T-helper 1 cell (primary cell): ENCODE measurements around the gene SP6.

Experiments
- DNase-seq, 5 donors: peaks; one replicate each; pipeline ENCODE4 v3.0.0-alpha.2; 2012 to 2020

The SP6 gene

DNA sequence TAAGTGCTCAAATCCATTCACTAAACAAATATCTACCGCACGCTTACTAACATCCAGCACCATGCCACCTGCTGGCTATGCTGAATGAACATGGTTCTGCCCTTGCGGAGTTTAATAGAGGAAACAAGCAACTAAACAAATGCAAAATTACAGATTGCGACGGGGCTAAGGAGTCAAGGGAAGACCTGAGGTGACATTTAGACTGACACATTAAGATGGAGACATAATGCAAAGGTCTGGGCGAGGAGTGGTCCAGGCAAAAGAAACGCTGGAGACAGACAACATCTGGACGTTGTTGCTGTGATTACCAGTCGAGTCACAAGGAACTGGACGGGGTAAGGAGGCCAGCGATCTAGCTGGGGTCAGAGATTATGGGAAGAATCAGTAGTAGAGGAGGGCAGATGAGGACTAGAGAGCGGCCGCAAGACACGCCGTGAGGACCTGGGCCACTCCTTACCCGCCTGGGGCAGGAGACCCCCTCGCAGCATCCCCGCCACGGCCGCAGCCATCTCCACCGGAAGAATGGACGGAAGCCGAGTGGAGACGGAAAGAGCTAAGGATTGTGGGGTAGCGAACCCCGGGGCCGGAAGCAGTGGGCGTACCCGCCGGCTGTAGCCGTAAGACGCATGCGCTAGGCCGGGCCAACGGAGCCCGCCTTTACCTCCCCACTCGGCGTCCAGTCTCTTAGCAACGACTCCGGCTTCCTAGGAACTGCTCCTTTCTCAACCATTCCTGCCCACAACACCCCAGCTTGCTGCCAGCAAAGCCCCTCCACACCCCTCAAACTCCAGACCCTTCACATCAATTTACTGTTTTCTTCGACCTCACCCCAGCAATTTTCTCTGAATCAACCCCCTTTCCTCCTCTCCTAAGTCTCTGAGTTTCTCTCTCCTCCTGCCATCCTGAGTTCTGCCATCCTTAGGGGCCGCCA is 19.7 kb downstream of the SP6 start, which contains the start of the genes LRRC46 and MRPL10:
LRRC46 (plus strand) TSS at position 668 of the 931 bp plus-strand sequence. CDS start 320 bp downstream, outside the sequence.
MRPL10 (minus strand) TSS at position 539 of the 931 bp plus-strand sequence; CDS start at position 509, 30 bp downstream.
- DNase-seq = peak; percentile 79 to 92 (median 88)

DNA sequence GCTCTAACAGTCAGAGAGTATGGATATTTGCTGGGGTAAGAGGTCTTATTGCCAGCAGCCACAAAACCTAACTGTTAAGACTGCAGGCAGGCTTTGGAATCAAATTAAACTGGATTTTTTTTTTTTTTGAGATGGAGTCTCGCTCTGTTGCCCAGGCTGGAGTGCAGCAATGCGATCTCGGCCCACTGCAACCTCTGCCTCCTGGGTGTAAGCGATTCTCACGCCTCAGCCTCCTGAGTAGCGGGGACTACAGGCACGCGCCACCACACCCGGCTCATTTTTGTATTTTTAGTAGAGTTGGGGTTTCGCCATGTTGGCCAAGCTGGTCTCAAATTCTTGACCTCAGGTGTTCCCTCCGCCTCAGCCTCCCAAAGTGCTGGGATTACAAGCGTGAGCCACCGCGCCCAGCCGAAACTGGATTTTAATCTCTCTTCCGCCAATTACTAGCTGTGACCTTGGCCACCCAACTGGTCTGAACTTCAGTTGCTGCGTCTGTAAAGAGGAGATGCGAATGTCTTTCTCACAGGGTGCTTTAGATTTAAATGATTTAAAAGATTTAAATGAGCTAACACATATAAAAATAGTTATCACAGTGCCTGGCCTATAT is 20.5 kb downstream of the SP6 start:
- DNase-seq = no peak

DNA sequence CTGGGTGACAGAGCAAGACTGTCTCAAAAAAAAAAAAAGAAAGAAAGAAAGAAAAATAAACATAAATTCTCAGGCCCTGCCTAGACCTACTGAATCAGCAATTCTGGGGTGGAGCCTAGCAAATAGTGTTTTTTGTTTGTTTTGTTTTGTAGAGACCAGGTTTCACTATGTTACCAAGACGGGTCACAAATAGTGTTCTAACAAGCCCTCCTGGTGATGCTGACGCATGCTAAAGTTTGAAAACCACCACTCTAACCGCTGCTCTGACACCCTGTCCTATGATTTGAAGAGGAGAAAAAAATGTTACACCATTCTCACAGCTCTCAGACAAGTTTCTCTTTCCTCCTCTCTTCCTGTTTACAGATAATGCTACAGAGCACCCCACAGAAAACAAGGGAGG is 21.1 kb downstream of the SP6 start:
- peak; percentile 26 to 88 (median 55) for DNase-seq

DNA sequence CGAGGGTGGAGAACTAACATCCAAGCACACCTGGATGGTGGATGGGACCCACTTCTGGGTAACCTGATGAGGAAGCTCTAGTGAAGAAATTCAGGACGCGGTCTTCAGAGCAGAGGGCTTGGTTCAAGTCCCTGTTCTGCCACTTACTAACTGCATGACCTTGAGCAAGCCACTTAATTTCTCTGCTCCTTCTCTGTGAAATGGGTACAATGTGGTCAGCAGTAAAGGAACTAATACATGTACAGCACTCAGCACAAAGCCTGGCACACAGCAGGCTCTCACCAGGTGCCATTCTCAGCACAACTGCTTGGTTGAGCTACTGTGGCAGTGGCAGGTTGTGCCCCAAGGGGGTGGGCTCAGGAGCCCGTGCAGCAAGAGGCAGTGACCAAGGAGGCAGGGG is 27.4 kb downstream of the SP6 start:
- DNase-seq = no peak

DNA sequence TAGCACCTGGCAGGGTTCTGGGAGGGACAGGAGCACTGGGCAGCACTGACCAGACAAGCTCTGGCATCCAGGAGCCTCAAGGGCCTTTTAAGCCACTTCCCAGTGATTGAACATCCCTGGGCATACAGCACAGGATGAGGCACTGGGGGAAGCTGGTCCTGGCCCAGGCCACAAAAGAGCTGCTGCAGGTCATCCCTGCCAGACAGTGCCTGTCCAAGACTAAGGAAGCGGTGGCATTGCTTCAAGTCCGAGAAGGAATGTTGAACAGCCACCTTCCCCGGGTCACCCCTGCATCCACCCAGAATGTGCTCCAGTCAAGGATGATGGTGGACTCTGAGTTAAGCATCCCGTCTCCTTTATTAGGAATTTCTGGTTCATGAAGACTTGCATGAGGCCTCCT is 28.2 kb downstream of the SP6 start:
- DNase-seq = no peak

DNA sequence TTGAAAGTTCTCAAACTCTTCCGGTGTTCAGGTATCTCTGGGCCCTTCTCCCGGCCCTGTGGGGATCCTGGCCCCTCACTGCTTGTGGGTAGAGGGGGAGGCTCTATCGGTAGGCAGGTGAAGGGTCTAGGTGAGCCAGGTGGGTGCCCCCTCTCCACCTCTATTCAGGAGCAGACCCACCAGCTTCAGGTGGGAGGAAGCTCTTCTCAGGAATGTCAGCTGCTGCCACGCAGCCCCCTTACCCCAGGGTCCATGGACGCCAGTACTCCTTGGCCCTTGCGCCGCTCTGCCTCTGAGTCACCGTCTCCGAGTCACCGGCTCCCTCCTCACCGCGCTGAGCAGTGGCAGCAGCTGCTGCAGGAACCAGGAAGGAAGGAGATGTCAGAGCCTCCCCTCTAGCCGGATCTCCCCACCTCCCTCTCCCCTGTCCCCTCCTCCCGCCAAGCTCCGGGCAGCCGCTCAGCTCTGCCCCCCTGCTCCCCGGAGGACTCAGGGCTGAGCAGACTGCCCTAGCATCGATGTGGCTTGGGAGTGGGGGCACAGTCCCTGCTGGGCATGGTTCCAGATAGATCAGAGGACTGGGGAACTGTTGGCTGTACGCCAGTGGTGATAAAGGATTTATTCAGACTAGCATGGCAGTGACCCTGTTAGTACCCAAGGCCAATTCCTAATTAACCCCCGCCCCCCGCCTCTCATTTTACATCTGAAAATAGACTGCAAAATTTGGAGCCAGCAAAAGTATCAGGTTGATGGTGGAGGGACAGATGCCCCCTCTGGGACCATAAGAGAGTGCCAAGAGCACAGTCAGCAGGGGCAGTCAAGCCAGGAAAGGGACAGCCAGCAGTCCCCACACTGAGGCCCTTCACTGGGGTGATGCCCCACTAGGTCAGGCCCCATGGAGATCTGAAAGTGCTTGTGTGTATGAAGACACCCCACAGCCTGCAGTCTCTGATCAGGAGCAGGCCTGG is 29.3 kb downstream of the SP6 start, which contains the start of gene OSBPL7:
OSBPL7 (minus strand) TSS at position 371 of the 968 bp plus-strand sequence. CDS start 1,516 bp downstream, outside the sequence.
- peak; percentile 48 to 86 (median 62) for DNase-seq

DNA sequence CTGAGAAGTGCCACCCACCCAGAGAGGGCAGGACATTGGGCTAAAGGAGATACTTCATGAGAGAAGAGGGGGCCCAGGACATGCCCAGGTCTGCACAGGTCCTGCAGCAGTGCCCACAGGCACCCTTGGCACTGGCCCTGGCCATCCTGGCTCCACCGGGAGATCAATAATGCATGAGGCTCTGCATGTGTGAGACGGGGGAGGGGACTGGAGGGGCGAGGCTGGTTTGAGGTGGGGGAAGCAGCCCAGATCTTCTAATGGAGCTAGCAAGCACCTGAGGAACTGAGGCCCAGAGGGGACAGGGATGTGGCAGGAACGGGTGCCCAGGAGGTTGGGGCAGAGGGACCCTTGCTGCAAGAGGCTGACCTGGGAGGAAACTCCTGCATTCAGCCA is 29.9 kb downstream of the SP6 start:
- no peak for DNase-seq

DNA sequence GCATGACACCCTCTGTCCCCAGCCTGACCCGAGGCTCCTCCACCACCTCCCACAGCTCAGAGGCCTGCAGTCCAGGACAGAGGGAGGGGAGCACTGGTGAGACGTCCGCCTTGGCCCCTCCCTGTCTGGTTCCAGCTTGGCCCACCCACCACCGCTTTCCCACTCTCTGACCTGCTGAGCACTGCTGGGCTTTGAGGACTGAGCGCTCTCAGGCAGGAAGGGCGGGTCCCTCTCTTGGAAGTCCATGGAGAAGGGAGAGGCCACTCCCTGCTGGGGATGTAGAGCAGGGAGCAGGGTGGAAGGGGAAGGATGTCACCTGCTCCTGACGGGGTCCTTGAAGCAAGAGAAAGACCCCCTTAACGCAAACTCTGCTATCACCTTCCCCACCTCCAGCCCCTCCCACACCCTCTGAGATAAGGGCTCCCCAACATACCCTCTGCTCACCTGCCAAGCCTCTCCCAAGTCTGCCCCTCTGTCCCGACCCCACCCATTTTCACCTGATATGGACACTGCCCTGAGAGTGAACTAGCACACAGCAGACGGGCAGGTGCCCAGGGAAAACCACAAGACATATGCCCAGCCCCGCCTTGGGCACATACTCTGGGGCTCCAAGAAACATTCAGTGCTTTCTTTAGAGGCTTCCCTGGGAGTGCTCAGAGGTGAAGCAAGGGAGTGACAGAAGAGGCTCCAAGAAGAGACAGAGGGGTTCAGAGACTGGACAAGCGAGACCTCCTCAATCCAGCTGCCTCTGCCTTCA is 30.8 kb downstream of the SP6 start:
- DNase-seq = no peak

DNA sequence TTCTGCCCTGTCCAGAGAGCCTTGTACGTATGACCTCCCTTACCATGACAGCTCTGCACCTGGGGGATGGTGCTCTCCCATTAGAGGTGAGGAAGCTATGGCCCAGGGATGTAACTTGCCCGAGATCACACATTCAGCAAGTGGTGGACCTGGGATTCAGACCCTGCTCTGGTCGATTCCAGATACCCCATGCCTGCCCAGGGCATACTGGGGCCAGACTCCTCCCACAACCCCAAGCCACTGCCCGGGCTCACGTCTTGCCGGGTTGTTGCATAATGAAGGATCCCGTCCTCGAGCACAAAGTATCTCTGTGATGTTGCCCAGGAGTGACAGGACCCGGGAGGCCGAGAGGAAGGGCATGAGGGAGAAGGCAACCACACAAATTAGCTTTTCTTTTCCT is 31.5 kb downstream of the SP6 start:
- no peak for DNase-seq

DNA sequence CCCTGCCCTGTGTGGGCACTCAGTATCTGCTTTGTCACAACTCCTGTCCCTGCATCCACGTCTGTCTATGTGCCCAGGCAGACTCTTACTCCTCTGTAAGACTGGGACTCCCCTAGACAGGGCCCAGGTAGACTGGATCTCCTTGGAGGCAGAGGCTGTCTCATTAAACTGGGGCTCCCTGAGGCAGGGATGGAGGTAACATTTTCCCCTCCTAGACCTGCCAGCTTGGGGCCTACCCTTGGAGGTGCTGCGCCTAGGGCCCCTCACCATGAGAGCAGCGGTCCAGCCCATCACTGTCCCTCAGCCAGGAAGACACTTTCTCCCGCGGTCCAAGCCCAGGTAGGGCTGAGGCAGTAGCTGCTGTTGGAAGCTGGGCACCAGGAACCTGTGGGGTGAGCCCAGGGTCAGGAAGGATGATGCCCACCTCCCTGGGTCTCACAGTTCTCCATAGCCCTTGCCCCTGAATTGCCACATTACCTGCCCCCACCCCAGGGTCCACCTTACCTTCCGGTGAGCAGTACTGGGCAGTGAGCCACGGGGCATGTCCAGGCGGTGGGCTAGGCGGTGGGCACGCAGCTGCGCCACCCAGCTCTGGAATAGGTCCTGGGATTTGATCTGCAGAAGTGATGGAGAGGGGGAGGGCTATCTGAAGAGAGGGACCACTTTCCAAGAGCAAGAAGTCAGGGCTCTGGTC is 32.8 kb downstream of the SP6 start:
- DNase-seq = no peak

DNA sequence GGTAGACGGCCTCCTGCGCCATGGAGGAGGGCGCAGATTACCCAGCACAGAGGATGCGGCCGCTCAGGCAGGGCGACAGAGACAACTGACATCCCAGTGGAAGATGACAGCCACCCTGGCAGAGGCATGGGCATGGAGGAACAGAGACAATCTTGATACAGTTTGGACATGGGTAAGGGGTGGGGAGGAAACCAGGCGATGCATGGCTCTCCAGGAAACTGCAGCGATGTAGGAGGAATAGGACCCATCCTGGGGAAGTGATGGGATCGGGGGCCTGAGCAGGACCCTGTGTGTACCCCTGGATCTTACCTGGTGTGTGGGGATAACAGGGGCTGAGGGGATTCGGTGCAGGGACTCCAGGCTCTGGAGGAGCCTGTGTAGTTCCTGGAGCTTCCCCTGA is 34.0 kb downstream of the SP6 start:
- DNase-seq = no peak

DNA sequence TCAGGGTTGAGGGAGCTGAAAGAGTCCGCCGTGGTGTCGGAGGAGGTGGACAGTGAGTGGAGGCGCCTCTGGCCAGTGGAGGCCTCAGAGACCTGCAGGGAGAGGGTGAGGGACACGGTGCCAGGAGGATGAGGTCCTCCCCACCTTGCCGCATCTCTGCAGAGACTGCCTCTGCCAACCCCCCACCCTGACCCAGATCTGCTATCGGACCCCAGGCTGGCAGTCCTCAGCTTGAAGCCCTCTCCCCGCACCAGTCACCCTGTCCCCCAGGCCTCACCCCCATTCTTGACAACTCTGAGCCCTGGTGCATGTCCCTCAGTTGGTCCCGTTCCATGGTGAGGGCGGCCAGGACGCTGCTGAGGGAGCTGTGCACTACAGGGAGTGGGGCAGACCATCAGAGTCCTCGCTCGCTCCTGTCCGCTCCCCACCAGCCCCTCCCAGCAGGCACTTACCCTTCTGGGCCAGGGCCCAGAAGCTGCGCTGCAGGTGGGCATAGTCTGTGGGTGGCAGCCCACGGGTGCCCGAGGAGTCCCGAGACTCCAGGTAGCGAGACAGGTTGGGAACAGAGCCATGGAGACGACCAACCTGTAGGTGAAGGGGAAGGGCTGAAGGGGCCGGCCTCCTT is 34.7 kb downstream of the SP6 start:
- no peak for DNase-seq

DNA sequence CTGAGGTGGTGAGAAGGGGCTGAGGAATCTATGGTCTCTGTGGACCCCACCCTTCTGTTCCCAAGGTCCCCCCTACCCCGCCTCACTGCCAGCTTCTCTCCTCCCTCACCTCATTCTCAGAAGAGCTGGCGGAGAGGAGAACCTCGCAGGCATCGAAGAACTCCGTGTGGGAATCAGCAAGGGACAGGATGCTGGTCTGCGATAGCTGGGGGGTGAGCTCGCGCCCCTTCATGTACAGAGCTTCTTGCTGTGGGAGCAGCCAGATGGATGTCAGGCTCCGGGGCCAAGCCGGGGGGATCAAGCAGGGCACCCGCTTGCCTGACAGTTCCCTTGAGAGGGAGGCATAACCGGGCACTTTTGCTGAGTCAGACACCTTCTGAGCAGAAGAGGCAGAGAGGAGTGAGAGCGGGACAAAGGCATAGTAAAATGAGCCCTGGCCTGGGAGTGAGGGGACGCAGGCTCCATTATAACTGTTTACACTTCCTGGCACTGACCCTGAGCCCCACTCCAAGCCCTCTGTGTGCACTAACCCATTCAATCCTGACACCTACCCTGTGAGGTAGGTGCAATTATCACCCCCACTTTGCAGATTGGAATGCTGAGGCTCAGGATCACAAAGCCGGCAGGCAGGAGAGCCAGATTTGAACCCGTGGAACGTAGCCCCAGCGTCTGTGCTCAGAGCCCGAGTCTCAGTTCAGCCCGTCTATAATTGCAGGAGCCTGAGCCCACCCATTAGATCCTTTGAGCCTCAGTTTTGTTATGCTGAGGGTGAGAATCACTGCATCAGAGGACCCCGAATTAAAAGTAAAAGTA is 35.7 kb downstream of the SP6 start:
- no peak for DNase-seq

DNA sequence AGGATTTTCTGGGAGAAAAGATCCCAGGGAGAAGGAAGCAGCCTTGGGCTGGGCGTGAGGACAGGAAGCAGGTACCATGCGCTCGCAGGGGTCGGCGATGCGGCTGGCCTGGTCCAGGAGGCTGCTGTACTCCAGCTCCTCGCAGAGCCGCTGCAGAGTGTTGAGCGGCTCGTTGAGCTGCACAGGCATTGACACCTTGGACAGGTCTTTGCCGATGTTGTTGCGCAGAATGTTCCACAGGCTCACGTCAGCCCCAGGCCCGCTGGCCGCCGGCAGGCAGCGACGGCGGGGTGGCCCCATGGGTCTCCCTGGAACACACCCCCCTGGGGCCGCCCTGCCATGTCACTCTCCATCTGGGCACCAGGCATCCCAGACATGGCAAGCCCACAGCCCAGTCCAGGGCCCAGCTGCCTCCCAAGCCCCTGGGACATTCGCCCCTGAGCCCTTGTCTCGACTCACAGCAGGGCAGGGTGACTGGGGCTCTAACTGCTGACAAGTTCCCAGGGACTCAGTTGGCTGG is 37.4 kb downstream of the SP6 start:
- DNase-seq = no peak

DNA sequence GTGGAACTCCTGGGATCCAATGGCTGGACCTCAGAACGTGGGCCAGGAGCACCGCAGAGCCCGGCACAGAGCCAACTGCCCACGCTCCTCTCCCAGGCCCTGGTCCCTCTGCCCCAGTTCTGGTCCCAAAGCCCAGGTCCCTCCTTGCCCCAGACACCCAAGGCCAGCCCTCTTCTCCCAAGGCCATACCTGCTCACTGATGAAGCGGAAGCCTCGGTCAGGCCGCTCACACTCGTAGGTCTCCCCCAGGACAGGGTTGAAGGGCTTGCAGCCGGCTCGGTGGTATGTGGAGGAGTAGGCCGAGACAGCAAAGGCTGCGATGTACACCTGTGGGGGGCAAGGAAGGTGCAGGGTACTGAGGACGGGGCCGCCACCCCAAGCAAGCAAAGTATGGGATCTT is 37.9 kb downstream of the SP6 start:
- no peak for DNase-seq

DNA sequence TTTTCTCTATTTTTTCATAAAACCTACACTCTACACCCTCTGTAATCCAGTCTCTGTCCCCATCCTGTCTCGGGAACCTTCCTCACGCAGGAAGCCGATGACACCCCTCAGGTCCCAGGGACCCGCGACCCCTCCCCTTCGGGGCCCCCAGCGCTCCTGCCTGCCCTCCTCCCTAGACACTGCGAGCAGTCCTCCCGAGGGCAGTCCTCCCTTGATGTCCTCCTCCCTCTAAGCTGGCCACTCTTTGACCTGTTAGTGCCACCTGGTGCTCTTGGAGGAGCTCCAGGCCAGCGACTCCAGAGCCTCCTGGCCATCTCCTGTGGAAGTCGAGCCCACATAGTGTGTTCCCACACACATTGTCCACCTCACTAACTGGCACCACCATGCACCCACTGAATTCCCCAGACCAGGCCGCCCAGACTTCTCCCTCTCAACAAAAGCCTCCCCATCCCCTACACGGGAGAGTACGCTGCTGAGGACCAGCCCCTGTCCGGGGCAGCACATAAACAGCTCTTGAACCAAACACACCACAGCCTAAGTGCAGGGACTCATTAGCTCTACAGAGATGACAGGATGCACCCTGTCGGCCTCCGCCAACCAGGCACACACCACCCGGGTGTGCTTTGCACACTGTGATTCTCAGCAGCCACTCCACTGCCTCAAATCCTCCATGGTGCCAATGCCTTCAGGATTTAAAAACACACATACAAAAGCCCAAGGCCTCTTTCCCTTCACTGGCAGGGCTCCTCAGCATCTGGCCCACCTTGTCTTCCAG is 38.6 kb downstream of the SP6 start:
- no peak for DNase-seq

DNA sequence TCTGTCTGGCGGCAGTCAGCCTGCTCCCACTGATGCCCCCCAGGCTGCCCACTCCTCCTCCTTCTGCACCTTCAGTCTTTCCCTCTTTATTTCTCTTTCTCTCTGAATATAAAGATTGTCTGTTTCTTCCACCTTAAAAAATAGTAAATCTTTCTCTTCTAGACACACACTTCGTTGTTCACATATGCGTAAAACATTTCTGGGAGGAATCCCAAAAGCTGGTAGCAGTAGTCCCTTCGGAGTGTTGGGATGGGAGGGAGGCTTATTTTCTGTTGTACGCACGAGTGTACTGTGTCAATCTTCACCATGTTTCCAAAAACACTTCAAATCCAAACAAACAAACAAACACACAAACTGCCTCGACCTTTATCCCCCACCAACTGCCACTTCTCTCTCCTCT is 39.3 kb downstream of the SP6 start:
- DNase-seq = no peak

DNA sequence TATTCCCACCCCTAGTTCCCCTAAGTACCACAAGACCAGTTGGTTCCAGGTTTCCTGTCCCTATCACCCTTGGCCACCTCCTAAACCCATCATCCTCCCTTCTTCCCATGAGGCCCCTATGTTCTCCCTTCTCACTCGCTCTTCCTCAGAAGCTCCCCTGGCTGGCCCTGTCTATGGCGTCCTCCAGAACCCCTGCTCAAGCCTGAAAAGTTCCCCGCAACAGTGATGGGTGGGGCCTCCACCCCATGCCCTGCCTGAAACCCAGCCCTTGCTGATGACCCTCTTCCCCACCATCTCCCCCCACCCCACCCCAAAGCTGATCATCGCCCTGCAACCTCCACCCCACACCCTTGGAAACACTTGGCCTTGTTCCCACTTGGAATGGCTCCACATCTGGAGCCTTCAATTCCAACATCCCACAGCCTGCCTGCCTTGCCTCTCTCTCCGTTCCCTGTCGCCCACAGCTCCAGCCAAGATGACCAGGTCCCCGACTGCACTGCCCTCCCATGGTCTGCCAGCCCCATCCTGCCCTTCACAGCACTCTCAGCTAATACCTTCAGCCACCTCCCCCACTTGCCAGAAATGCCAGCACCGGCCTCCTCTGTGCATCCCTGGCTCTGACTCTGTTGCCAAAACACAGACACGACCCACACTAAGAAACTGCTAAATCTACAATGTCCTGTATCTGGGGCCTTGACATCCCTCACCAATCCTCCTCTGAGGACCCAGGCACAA is 39.9 kb downstream of the SP6 start:
- no peak for DNase-seq
